SK-N-SH treated with all-trans-retinoic acid at 6 μM for 48 hours (cell line): ENCODE data around the gene HPCAL1.

Experiments
- ATAC-seq: fragments of 200-7000 bp; cut with Tn5 transposase; 3 replicates; pipeline ENCODE4 v1.9.1; 2020; ENCODE audit warnings: mild to moderate bottlenecking, moderate library complexity
- ARNTL ChIP-seq: fragments of 450-650 bp; formaldehyde crosslinking; IDR thresholded peaks from 2 replicates; pipeline ENCODE4 v1.5.0; 2020; ENCODE audit warnings: low read depth, mild to moderate bottlenecking, moderate library complexity, borderline replicate concordance
- BACH2 ChIP-seq: fragments of 250-450 bp; sonication (Bioruptor Pico); IDR thresholded peaks from 2 replicates; pipeline ENCODE4 v1.9.0; 2021; ENCODE audit warnings: mild to moderate bottlenecking, borderline replicate concordance
- CSDC2 ChIP-seq: fragments of 250-450 bp; sonication (Bioruptor Pico); IDR thresholded peaks from 2 replicates; pipeline ENCODE4 v1.5.0; 2020; ENCODE audit warnings: mild to moderate bottlenecking, moderate library complexity
- ESRRG ChIP-seq: fragments of 250-450 bp; sonication (Bioruptor Pico); IDR thresholded peaks from 2 replicates; pipeline ENCODE4 v1.6.1; 2021; ENCODE audit warnings: mild to moderate bottlenecking
- GLIS3 ChIP-seq: fragments of 250-450 bp; sonication (Bioruptor Pico); IDR thresholded peaks from 2 replicates; pipeline ENCODE4 v1.5.0; 2020; ENCODE audit warnings: mild to moderate bottlenecking, moderate library complexity
- ISL1 ChIP-seq: fragments of 250-450 bp; sonication (Bioruptor Pico); IDR thresholded peaks from 2 replicates; pipeline ENCODE4 v2.1.2; 2022; ENCODE audit warnings: mild to moderate bottlenecking, moderate library complexity
- OSR1 ChIP-seq: fragments of 250-450 bp; sonication (Bioruptor Pico); IDR thresholded peaks from 2 replicates; pipeline ENCODE4 v1.8.0; 2022; ENCODE audit warnings: moderate library complexity, mild to moderate bottlenecking, inconsistent platforms
- PPARA ChIP-seq: fragments of 250-450 bp; sonication (Bioruptor Pico); IDR thresholded peaks from 2 replicates; pipeline ENCODE4 v1.5.0; 2020; ENCODE audit warnings: mild to moderate bottlenecking, borderline replicate concordance
- RARB ChIP-seq: fragments of 250-450 bp; sonication (Bioruptor Pico); IDR thresholded peaks from 2 replicates; pipeline ENCODE4 v1.8.0; 2021; ENCODE audit warnings: mild to moderate bottlenecking, moderate library complexity
- SNAI2 ChIP-seq: fragments of 250-450 bp; sonication (Bioruptor Pico); IDR thresholded peaks from 2 replicates; pipeline ENCODE4 v1.5.0; 2020; ENCODE audit warnings: mild to moderate bottlenecking, moderate library complexity
- TCF4 ChIP-seq: fragments of 250-450 bp; sonication (Bioruptor Pico); IDR thresholded peaks from 2 replicates; pipeline ENCODE4 v1.8.0; 2021; ENCODE audit warnings: mild to moderate bottlenecking, moderate library complexity, borderline replicate concordance
- TOX ChIP-seq: fragments of 250-450 bp; sonication (Bioruptor Pico); IDR thresholded peaks from 2 replicates; pipeline ENCODE4 v1.8.0; 2021; ENCODE audit warnings: mild to moderate bottlenecking, moderate library complexity, borderline replicate concordance
- ZC3H10 ChIP-seq: fragments of 250-450 bp; sonication (Bioruptor Pico); IDR thresholded peaks from 2 replicates; pipeline ENCODE4 v1.5.1; 2021; ENCODE audit warnings: mild to moderate bottlenecking, moderate library complexity
- ZFP3 ChIP-seq: fragments of 250-450 bp; sonication (Bioruptor Pico); IDR thresholded peaks from 2 replicates; pipeline ENCODE4 v1.5.0; 2020; ENCODE audit warnings: mild to moderate bottlenecking, moderate library complexity
- ZFP30 ChIP-seq: fragments of 450-650 bp; formaldehyde crosslinking; IDR thresholded peaks from 2 replicates; pipeline ENCODE4 v1.5.0; 2022; ENCODE audit warnings: mild to moderate bottlenecking, moderate library complexity
- ZNF565 ChIP-seq: fragments of 450-650 bp; formaldehyde crosslinking; conservative IDR thresholded peaks from 2 replicates; pipeline ENCODE4 v1.5.0; 2020; ENCODE audit warnings: low read depth, mild to moderate bottlenecking, moderate library complexity
- ZNF70 ChIP-seq: fragments of 450-650 bp; formaldehyde crosslinking; IDR thresholded peaks from 2 replicates; pipeline ENCODE4 v1.5.0; 2020; ENCODE audit warnings: mild to moderate bottlenecking, moderate library complexity
- ZNF8 ChIP-seq: fragments of 450-650 bp; formaldehyde crosslinking; IDR thresholded peaks from 2 replicates; pipeline ENCODE4 v1.5.0; 2020; ENCODE audit warnings: mild to moderate bottlenecking, moderate library complexity
- TF ChIP-seq, protein P1 (sequence below): fragments of 250-450 bp; sonication (Bioruptor Pico); IDR thresholded peaks from 2 replicates; pipeline ENCODE4 v1.5.0; 2020; ENCODE audit warnings: mild to moderate bottlenecking, moderate library complexity
- TF ChIP-seq, protein P2 (sequence below): fragments of 250-450 bp; sonication (Bioruptor Pico); IDR thresholded peaks from 2 replicates; pipeline ENCODE4 v1.8.0; 2021; ENCODE audit warnings: low read depth, mild to moderate bottlenecking, moderate library complexity, borderline replicate concordance
- TF ChIP-seq, protein P3 (sequence below): fragments of 250-450 bp; sonication (Bioruptor Pico); IDR thresholded peaks from 2 replicates; pipeline ENCODE4 v1.5.1; 2021; ENCODE audit warnings: mild to moderate bottlenecking, moderate library complexity

The HPCAL1 gene

DNA sequence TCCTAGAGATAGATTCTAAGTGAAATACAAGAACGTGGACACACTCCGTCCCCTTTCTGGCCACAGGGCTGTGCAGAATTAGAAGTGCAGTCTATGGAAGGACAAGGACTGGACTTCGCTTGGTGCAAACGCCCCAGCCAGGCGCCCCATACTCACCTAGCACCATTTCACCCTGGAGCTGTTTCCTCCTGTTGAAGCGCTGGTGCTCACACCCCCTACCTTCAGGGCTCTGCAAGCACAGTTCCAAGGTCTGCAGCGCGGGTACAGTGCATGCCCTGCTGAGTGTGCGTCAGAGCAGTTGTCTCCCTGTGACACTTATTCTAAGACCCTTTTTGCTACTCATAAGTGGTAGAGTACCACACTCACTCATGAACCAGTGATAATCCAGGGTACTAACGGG is 3.0 kb downstream of the HPCAL1 start:
- no peak for ATAC-seq
- no peak for TF ChIP-seq CSDC2
- no peak for TF ChIP-seq OSR1 (CRISPR knock-in tag)
- no peak for TF ChIP-seq PPARA
- TF ChIP-seq ISL1, result no peak
- no peak for TF ChIP-seq ARNTL (CRISPR knock-in tag)
- TF ChIP-seq ZNF70 (CRISPR knock-in tag), result no peak
- no peak for TF ChIP-seq ZNF565 (CRISPR knock-in tag)
- TF ChIP-seq ZFP30 (CRISPR knock-in tag), result no peak
- TF ChIP-seq TOX (CRISPR knock-in tag), result no peak
- TF ChIP-seq, protein P1, sequence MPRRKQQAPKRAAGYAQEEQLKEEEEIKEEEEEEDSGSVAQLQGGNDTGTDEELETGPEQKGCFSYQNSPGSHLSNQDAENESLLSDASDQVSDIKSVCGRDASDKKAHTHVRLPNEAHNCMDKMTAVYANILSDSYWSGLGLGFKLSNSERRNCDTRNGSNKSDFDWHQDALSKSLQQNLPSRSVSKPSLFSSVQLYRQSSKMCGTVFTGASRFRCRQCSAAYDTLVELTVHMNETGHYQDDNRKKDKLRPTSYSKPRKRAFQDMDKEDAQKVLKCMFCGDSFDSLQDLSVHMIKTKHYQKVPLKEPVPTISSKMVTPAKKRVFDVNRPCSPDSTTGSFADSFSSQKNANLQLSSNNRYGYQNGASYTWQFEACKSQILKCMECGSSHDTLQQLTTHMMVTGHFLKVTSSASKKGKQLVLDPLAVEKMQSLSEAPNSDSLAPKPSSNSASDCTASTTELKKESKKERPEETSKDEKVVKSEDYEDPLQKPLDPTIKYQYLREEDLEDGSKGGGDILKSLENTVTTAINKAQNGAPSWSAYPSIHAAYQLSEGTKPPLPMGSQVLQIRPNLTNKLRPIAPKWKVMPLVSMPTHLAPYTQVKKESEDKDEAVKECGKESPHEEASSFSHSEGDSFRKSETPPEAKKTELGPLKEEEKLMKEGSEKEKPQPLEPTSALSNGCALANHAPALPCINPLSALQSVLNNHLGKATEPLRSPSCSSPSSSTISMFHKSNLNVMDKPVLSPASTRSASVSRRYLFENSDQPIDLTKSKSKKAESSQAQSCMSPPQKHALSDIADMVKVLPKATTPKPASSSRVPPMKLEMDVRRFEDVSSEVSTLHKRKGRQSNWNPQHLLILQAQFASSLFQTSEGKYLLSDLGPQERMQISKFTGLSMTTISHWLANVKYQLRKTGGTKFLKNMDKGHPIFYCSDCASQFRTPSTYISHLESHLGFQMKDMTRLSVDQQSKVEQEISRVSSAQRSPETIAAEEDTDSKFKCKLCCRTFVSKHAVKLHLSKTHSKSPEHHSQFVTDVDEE, result no peak
- no peak for TF ChIP-seq ESRRG (CRISPR knock-in tag)
- TF ChIP-seq GLIS3, result no peak
- TF ChIP-seq RARB (CRISPR knock-in tag), result no peak
- TF ChIP-seq ZNF8 (CRISPR knock-in tag), result no peak
- no peak for TF ChIP-seq BACH2 (CRISPR knock-in tag)
- TF ChIP-seq ZC3H10, result no peak
- TF ChIP-seq, protein P2, sequence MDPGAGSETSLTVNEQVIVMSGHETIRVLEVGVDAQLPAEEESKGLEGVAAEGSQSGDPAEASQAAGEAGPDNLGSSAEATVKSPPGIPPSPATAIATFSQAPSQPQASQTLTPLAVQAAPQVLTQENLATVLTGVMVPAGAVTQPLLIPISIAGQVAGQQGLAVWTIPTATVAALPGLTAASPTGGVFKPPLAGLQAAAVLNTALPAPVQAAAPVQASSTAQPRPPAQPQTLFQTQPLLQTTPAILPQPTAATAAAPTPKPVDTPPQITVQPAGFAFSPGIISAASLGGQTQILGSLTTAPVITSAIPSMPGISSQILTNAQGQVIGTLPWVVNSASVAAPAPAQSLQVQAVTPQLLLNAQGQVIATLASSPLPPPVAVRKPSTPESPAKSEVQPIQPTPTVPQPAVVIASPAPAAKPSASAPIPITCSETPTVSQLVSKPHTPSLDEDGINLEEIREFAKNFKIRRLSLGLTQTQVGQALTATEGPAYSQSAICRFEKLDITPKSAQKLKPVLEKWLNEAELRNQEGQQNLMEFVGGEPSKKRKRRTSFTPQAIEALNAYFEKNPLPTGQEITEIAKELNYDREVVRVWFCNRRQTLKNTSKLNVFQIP (CRISPR knock-in tag), result no peak
- TF ChIP-seq, protein P3, sequence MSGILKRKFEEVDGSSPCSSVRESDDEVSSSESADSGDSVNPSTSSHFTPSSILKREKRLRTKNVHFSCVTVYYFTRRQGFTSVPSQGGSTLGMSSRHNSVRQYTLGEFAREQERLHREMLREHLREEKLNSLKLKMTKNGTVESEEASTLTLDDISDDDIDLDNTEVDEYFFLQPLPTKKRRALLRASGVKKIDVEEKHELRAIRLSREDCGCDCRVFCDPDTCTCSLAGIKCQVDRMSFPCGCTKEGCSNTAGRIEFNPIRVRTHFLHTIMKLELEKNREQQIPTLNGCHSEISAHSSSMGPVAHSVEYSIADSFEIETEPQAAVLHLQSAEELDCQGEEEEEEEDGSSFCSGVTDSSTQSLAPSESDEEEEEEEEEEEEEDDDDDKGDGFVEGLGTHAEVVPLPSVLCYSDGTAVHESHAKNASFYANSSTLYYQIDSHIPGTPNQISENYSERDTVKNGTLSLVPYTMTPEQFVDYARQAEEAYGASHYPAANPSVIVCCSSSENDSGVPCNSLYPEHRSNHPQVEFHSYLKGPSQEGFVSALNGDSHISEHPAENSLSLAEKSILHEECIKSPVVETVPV (CRISPR knock-in tag), result no peak
- TF ChIP-seq SNAI2 (CRISPR knock-in tag), result no peak
- TF ChIP-seq TCF4 (CRISPR knock-in tag), result no peak

DNA sequence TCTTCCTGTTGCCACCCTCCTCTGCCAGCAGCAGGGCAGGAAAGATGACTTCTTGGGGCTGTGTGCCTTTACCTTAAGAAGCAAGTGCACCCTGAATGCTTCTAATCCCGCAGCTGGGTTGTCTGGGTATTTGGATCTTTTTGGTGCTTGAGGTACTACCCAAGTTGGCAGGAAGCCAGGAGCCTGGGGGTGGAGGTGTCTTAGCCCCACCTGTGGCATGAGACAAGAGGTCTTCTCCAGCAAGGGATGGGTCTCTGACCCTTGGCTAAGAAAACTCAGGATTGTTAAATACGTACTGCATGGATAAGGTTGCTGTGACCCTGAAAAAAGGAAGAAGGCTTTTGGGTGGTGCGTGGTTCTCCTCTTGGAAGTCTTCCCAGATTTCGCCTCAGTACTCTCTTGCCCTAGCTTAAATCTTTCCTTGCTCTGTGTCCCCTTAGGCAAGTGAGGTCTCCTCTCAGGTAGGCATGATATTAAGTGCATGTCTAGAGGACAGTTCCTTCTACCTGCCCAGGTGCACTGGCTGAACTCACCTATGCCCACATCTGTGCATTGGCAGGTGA is 4.3 kb downstream of the HPCAL1 start:
- TF ChIP-seq ESRRG (CRISPR knock-in tag) (no peak), RARB (CRISPR knock-in tag) (no peak), ARNTL (CRISPR knock-in tag) (no peak), CSDC2 (no peak), ZC3H10 (no peak), ZNF565 (CRISPR knock-in tag) (no peak), TOX (CRISPR knock-in tag) (no peak), PPARA (no peak), ZFP30 (CRISPR knock-in tag) (no peak), OSR1 (CRISPR knock-in tag) (no peak)
- TF ChIP-seq, protein P3 (CRISPR knock-in tag), result no peak
- ATAC-seq, result no peak

DNA sequence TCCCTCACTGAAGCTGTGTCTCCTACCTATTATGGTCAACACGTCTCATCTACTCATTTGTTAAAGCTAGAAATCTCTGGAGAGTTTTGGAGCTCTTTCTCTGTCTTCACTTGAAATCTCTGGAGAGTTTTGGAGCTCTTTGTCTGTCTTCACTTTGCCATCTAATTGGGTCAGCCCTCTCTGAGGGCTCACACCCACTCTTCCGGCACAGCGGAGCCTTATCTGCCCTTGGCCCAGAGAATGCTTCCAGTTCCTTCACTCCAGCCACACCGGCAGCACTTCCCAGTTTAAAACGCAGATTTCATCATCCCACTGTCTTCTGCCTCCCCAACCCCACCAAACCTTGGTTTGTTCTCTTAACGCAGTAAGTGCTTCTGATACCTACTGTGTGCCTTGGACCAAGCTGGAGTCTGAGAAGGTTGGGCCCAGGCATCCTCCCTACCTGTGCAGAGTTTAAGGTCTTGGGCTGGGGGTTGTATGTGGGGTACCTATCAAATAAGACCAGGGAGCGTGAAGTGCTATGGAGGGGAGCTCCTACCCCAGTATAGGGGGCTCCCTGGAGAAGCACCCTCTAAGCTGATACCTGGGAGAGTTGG is 5.0 kb downstream of the HPCAL1 start:
- TF ChIP-seq OSR1 (CRISPR knock-in tag) (no peak), ZFP3 (CRISPR knock-in tag) (no peak), ZNF565 (CRISPR knock-in tag) (no peak), ESRRG (CRISPR knock-in tag) (no peak), ZNF70 (CRISPR knock-in tag) (no peak), ARNTL (CRISPR knock-in tag) (no peak), TCF4 (CRISPR knock-in tag) (no peak), SNAI2 (CRISPR knock-in tag) (no peak), ISL1 (no peak)
- no peak for ATAC-seq
